NCI-H82 treated with DMSO at 0.1 percent for 48 hours (cell line): ENCODE results near the gene RIPK4.
"Not testable (repeated sequence)": the region's sequence is repeated elsewhere in the genome, so short reads cannot be mapped to it uniquely, and the experiment has no call there.

Experiments
- DNase-seq: peaks from one replicate; lab custom pipeline; 2025; ENCODE audit not compliant: unreplicated experiment; lab: John Stamatoyannopoulos, UW

RIPK4 gene

DNA sequence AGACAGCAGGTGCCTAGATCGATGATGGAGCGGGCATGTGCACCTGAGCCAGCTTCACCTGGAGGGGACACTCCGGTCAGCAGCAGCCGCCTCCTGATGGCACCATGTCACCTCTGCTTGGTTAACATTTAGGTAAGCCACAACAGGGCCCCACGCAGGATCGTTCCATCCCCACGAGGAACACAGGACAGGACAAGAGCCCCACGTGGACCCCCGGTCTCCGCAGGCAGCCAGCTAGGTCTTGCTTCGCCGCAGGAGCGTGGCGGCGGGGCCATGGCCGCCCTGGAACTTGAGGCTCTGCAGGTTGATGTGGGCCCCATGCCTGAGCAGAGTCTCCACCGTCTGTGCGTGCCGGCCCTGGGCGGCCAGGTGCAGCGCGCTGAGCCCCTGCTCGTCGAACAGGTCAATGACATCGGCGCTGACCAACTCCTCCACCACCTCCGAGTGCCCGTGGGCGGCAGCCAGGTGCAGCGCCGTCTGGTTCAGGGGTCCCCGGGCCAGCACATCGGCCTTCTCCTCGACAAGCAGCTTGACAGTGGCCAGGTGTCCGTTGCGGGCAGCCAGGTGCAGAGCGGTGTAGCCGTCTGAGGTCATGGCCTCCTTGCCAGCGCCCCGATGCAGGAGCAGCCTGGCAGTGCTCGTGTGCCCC lies 26.1 kb downstream of the RIPK4 start:
- DNase-seq = no peak

DNA sequence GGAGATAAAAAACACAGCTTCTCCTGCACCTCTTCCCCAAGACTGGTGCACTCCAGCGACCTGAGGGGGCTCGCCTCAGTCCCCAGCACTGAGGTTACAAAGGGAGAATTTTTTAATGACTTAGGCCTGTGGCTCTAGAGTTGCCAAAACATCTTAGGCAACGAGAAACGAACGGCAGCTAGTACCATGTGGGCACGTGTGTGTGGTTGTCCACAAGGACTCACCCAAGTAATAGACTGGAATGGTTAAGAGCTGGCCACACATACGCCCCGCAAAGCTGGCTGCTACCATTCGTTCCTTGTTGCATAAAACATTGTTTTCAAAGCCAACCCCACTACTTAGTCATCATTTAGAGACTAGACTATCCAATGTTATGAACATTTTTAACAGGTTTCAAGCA lies 26.9 kb downstream of the RIPK4 start:
- no peak for DNase-seq

DNA sequence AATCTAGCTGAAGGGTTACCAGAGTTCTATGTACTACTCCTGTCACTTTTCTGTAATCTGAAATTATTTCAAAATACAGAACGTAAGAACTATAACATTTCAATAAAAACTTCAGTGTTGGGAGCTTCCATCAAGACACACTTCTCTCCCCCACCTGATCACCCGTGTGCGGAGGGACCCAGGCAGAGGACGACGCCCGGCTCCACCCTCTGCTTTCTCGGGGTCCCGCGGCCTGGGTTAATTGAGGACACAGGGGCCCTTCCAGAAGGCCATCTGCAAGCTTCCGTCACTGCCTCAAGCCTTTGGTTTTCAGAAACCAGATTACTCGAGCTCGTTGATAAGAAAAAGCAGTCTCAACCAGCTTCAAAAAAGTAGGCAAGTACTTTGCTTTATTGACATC lies 27.8 kb downstream of the RIPK4 start:
- no peak for DNase-seq

DNA sequence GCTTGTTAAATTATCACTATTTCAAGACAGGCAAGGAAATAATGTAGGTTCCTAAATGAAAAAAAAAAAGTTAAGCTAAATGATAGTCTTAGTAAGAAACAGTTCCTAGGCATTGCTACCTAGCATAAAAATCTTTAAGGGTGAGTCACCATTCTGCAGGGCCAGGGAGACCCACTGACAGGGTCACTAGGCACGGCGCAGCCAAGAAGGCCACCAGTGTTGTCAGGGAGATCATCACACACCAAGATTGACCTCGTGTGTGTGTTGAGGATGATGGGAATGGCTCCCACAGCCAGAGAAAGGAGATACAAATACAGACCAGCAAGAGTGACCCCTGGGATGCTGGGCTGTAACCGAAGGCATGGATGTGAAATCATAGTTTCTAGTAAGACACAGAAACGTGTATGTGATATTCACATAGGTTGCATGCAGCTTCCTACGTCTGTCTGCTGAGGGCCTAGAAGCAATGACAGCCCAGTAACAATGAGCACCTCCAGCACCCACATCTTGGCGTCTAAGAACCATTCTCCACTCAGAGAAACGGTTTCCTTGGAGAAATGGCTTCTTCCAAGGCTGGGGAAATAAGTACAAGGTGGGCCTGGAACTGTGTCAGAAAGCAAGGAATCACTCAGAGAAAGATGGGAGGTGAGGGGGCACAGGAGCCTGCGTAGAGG lies 29.1 kb downstream of the RIPK4 start:
- no peak for DNase-seq

DNA sequence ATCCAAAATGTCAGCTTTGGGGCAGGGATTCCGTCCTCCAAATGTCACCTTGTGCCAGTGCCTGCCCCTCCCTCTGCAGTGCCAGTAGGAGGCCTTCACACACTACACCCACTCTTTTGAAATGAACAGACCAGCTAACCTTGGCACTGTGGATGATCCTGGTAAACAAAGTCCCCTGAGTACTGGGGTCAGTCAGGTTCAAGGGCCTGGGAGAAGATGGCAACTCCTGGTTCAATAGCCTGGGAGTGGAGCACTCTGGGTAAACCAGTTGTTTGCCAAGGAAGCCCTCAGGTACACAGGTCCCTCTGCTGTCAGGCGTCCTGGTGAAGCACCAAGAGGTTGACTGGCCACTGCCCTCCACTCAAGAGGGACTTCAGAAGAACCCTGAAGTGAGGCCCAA lies 30.4 kb downstream of the RIPK4 start:
- no peak for DNase-seq

DNA sequence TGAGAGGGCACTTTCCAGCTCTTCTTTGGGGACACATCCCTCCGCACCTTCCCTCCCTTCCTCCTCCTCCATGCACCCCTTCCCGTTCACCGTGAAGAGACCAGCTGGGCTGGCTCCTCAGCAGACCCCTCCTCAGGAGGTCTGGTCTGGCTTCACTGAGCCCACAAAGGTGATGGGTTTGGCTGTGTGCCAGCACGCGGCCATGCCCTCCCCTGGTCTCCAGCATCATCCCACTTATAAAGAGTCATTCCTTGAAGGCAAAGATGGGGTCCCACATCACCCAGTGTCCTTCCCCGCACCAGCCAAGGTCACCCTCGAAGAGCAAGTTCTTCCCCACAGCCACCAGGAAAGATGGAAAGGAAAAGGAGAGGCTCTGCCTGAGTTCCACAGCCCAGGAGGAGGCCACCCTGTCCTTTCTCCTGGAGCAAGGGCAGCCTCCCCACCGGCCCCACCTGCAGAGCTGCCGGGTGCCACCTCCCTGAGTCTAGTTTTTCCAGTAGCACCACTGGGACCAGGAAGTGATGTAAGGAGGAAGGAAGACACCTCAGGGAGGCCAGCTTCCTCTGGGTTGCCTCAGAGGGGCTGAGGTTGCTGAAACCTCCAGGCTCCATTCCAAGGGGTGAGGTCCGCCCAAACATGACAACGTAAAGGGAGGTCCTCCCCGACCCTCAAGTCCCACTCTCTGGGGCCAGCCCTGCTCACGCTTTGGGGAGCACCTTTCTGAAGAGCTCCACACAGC lies 32.7 kb downstream of the RIPK4 start:
- no peak for DNase-seq

DNA sequence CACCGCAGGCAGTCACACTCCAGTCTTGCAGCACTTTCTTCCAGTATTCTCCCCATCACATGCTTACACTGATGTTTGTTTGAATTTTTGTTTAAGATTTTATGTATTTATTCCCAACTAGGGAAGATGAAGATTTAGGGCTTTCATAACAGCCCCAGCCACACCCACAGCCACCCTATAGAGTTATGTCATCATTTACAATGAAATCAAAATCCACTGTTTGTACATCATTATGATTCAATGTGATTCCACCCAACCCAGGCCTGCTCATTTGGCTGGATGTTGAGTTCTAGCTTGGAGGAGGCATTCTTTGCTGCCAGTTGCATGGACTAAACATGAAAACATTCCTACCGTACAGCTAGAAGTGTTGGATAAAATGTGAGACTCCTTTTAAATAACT lies 35.8 kb downstream of the RIPK4 start:
- DNase-seq = no peak

DNA sequence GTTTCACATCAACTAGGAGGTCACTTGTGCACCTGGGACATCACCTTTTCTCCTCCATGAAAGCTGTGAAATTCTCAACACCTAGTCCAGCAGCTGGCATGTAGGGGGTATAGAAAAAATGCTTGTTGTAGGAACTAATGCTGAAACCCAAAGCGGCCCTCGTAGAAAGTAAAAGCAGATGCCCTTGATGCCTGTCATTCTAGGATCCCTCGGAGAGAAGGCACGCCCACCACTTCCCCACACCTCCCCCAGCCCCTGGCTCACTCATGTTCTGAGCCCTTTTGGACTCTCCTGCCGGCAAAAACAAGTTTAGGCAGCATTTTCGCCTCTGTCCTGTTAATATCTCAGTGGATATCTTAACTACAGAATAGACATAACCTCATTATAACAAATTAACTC lies 36.5 kb downstream of the RIPK4 start:
- DNase-seq = no peak

DNA sequence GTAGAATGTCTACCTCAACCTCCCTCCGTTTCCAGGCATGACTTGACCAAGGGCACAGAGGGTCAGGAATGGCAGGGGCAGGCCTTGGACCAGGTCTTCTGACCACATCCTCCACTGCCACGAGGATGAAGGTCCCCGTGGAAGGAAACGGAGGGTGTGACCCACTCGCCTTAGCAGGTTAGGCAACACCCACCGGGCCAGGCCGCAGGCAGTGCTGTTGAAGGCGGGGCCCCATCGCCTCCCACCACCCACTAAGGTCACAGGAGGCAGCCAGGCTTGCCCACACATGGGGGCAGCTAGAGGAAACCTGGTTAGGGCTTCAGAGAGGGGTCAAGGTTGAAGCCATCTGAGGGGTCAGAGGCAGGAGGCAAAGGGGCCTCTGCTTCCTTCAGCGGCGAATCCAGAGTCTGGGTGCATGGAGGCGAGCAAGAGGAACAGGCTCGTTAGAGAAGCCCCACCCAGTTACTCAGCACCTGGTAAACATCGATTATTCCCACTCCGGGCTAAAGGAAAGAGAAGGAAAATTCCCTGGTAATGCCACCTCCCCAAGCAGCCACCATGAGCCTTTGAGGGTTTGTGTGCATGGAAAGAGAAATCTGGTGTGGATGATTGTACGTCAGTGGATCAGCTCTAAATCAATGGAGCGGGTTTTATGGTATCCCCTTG lies 37.0 kb downstream of the RIPK4 start:
- DNase-seq = no peak

DNA sequence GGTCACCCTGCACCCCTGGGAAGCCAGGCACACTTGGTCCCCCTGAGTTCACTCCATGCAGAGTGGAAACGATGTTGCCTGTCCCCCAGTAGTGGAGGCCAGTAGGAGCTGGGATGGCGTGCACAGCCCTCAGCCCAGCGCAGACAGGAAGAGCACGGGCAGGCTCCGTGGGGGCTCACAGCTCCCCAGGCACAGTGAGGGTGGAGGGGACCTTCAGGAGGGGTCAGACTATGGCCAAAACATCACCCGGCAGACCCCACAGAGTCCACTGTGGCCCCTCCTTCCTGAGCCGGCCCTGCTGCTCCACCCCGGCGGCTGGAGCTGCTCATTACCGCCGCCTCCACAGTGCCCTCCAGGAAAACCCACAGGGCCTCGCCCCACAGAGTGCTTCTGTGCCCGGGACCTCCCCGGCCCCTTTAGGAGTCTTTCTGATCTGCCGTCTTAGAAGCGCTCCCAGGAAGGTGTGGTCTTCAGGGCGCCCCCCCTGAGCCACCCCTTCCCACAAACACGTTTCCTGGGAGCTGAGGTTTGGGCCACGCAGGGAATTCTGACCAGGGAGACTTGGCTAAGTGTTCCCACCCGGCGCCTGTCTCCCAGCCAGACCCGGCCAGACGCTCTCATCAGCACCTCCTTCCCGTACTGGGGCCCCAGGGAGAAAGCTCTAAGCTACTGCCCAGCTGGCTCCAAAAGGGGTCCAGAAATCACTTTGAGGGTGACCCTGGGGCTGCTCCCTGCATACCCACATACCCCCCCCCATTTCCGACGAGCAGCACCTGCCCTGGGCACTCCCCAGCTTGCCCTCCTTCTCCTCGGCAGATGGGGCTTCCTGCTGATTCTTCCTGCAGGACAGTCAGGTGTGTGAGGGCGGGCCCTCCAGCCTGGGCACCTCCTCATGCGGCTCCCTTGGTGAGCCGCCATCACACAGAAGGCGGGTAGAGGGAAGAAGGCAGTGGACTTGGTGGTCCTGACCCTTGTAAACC lies 38.8 kb downstream of the RIPK4 start:
- DNase-seq = no peak

DNA sequence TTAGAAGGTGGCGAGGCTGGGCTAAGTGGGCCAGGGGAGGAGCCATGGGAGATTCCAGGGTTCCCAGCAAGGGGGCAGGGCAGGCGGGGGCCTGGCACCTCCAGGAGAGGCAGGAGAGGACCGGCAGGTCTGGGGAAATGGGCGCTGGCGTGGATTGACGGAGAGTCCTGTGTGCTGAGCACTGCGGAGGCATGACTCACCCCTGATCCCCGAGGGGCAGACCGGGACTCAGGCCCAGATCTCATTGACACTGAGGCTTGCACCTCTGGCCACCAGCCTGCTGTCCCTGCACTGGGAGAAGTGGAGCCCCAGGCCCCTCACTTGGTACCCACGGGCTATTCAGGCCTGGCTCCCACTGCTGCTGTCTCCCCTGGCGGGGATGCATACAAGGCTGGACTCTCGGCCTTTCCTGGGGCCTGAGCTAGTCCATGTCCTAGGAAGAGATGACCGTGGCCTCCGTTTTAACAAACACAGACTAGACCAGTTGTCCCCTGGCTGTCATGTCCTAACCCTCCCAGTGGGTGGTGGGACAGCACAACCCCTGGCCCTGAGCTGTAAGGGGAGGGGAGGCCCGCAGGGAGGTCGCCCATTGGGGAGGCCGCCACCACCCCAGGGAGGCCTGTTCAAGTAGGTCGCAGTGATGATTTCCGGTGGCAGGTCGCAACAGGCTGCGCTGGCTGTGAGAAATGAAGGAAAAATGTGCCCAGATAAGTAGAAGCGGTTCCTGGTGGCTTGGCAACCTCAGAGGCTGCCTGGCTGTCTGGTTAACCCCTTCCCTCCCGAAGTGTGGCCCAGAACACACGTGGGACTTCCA lies 39.7 kb downstream of the RIPK4 start:
- DNase-seq = no peak

DNA sequence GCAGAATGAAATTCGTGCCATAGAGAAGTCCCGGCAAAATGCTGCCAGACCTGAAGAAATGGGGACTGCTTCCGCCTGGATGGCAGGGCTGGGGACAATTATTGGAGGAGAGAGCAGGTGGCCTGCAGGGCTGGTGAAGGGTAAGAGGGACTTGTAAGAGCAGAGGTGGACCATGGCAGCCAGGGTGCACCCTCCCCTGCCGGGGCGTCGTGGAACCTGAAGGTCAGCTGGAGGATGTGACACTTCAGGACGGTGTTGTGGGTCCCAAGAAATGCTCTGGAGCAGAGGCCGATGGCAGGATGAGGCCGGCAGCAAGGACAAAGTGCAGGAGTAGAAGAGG lies 40.3 kb downstream of the RIPK4 start:
- DNase-seq = no peak

DNA sequence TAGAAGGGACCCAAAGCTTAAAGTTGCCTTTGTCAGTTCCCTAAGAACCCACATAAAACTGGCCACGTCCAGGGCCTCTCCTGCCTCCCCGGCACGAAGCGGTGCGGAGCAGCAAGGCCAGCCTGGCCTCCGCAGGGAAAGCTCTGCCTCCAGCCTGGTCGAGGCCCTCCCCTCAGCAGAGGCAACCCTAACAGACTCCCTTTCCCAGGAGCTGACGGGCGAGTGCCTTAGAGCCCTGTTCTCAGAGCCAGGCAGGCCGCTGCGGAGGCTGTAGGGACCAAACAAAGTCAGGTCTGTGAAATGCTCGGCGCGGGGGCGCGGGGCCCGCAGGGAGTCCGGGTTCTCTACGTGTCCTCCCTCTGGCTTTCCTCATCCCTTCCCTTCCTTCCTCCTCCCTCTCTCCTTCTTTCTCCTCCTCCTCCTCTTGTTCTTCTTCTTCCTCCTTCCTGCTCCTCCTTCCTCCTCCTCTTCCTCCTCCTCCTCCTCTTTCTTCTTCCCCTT lies 40.7 kb downstream of the RIPK4 start:
- DNase-seq = no peak

DNA sequence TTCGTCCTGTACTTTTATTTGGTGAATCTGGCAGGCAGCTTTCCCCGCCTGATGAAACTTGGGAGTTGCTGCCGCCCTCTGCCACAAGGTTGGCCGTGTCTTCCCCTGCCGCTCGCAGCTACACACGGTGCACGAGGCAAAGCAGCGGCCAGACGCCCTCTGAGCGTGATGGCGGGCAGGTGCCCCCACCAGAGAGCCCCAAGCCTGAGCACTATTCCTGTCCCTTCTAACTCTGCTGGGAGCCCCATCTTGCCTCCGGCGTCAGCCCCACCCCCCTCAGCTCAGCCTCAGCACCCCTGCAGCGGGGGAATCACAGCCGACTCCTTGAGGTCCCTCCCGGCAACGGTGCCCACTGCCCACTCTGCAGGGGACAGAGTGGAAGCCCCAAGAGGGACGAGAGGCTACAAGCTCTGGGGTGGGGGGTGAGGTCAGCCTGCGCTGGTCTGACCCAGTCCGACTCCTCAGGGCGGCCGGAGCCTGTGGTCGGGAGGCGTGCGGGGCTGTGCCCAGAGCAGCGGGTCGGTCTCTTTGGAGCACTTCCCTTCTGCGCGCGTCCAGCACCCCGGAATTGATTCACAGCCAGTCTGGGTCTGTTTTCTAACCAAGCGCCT lies 41.3 kb downstream of the RIPK4 start:
- no peak for DNase-seq

DNA sequence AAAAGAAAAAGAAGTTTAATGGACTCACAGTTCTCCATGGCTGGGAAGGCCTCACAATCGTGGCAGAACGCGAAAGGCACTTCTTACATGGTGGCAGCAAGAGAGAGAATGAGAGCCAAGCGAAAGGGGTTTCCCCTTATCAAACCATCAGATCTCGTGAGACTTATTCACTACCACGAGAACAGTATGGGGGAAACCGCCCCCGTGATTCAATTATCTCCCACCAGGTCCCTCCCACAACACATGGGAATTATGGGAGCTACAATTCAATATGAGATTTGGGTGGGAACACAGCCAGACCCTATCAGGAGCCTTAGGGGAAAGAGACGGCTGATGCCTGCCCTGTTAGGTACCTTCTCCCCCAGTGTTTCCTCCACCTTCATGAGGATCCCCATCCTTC lies 43.0 kb downstream of the RIPK4 start:
- DNase-seq = not testable (repeated sequence)

DNA sequence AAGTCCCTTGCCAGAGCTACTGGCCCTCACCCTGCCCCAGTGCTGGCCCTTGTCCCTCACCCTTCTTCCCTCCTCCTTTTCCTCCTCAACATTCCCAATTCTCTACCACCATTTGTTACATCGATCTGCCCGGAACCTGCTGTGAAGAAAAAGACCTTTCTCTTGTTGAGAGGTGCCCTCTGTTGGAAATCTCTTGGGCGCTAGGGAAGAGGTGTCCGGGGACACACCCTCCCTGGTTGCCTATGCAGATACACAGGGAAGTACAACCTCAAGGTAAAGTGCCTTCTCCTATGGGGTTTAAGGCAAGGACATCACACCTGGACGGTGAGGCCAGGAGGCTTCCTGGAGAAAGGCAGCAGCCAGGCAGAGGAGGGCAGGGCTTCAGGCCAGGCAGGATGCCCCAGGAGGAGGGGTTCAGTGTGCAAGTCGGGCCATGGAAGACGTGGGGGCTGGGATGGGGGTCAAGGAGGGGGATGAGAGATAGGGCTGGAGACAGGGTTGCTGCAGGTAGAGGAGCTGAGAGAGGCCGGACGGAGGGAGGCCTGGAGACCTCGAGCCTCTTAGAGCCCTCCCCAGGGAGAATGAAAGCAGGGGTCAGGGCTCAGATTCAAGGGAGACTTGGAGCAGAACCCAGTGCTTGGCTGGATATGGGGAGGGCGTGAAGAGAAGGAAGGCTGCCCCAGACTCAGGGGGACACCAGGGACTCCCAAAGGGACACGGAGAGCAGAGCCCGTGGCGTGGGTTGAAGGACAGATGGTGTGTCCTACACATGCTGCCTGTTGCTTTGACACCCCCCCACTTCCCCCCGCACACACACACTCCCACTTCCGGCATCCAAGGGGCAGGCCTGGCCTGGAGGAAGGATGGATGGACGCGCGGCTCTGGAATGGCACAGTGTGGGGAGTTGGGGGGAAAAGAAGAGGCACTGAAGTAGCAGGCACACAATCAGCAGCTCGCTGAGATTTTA lies 44.5 kb downstream of the RIPK4 start:
- no peak for DNase-seq

DNA sequence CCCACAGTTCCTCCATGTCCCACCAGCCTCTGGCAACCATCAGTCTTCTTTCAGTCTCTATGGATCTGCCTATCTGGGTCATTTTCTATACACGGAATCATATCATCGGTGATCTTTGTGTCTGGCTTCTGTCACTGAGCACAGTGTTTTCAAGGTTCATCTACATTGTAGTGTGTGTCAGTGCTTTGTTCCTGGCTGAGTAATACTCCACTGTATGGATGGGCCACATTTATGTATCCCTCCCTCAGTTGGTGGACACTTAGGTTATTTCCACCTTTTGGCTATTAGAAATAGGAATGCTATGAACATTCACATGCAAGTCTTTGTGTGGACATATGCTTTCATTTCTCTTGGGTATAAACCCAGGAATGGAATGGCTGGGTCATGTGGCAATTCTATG lies 46.6 kb downstream of the RIPK4 start:
- DNase-seq = no peak

DNA sequence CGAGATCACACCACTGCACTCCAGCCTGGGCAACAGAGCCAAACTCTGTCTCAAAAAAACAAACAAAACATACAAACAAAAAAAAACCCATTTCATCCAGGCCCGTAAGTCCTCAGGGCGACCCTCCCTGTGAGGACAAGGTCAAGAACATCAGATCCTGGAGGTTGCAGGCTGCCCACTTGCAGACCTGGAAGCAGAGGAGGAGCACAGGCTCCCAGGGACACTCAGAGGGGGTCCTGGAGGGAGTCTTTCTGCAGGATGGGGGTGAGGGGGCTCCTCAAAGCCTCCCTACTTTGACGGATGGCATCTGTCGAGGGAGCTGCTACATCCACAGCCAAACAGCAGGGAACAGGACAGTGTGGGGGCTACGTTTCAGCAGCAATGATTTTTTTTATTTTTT lies 47.2 kb downstream of the RIPK4 start:
- no peak for DNase-seq
